Measurements from ENCODE around the gene SEMA3D.

The SEMA3D gene

GRCh38 chr7:85061456-85061855, 125.4 kb downstream of the SEMA3D start:
- H3K4me3 ChIP-seq (ENCODE audit: low read depth, low read length): no peak overlapping the region
- no peak for TF ChIP-seq CTCF (IDR thresholded peaks at IDR 0.05; ENCODE audit: low read depth, low read length)
- in situ Hi-C loops (cut with HindIII; ENCODE audit: low sequenced_read_pairs): no loop called here
- DNase-seq (ENCODE audit: low read depth, low spot score): no peak

DNA sequence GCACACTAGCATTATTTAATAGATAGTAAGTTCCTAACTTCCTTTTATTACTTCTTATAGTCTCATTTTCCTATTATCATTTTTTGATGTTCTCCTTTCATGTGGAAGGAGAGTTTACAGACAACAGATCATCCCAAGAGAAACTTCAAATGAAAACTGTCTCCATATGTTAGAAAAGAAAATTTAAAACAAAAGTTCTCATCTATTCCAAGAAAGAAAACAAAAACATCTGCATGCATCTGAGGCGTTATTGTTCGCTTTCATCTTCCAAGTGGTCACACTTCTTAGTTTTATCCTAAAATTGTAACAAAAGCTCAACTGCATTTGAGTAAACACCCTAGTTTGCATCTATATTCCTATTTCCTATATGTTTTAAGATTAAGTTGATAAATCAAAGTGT, 126.2 kb downstream of the SEMA3D start:
- no peak for DNase-seq (ENCODE audit: low read depth, low spot score)
- in situ Hi-C loops (cut with HindIII; ENCODE audit: low sequenced_read_pairs): no loop called here
- no peak for TF ChIP-seq CTCF (IDR thresholded peaks at IDR 0.05; ENCODE audit: low read depth, low read length)
- H3K4me3 ChIP-seq (ENCODE audit: low read depth, low read length): no peak overlapping the region

GRCh38 chr7:85055906-85056305, 130.9 kb downstream of the SEMA3D start:
- no peak for TF ChIP-seq CTCF (IDR thresholded peaks at IDR 0.05; ENCODE audit: low read depth, low read length)

GRCh38 chr7:85055196-85055595, 131.7 kb downstream of the SEMA3D start:
- no peak overlapping the region for H3K4me3 ChIP-seq (ENCODE audit: low read depth, low read length)
- TF ChIP-seq CTCF (IDR thresholded peaks at IDR 0.05; ENCODE audit: low read depth, low read length): no peak
- in situ Hi-C loops (cut with HindIII; ENCODE audit: low sequenced_read_pairs): no loop called here
- no peak for DNase-seq (ENCODE audit: low read depth, low spot score)

More at GRCh38 chr7:85055906-85056305, 130.9 kb downstream of the SEMA3D start:
- in situ Hi-C loops (cut with HindIII; ENCODE audit: low sequenced_read_pairs): no loop called here
- DNase-seq (ENCODE audit: low read depth, low spot score): no peak
- no peak overlapping the region for H3K4me3 ChIP-seq (ENCODE audit: low read depth, low read length)

DNA sequence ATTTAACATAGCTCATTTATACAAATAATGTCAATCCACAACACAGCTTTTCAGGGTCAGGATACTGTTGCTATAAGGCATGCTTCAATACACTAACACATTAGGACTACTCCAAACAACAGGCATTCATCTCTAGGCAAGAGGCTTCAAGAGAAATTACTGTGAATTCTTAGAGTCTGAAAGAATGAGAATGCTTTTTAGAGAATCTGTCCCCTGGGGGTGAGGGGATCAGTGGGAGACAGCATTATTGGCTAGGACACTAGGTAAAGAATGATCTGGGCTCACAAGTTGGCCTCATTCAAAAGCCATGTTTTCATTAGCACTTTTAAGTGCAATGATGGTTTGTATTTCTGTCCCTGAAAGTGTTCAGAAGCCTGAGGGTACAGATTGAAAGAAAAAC, 132.6 kb downstream of the SEMA3D start:
- no peak overlapping the region for H3K4me3 ChIP-seq (ENCODE audit: low read depth, low read length)
- in situ Hi-C loops (cut with HindIII; ENCODE audit: low sequenced_read_pairs): no loop called here
- TF ChIP-seq CTCF (IDR thresholded peaks at IDR 0.05; ENCODE audit: low read depth, low read length): no peak
- DNase-seq (ENCODE audit: low read depth, low spot score): no peak

DNA sequence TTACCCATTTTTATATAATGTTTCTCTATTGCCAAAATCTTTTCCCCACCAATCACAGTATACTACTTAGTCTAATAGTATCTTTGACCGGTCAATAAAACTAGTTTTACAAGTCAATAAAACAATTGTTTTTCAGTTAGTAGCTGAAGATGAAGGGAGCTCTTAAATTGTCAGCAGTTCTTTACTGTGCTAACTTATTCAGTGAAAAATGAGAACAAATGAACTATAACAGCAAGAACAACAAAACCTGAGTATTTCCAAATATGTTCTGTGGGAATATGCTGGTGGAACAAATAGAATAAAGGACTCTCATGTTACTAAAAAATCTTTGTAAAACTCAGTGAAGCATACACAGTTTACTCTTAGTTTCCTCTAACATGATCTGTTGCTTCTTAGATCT, 134.0 kb downstream of the SEMA3D start:
- TF ChIP-seq CTCF (IDR thresholded peaks at IDR 0.05; ENCODE audit: low read depth, low read length): no peak

More for the DNA sequence above, 134.0 kb downstream of the SEMA3D start:
- no peak for DNase-seq (ENCODE audit: low read depth, low spot score)
- in situ Hi-C loops (cut with HindIII; ENCODE audit: low sequenced_read_pairs): no loop called here
- no peak overlapping the region for H3K4me3 ChIP-seq (ENCODE audit: low read depth, low read length)
